GM12892 (cell line): ENCODE data around the gene MATCAP1.

Source experiments
- POLR2A ChIP-seq: IDR thresholded peaks from 2 replicates; pipeline ENCODE4 v1.6.1; 2011; ENCODE audit warnings: low read depth, low read length, control low read depth
- POLR2AphosphoS5 ChIP-seq: IDR thresholded peaks from 2 replicates; pipeline ENCODE4 v1.6.1; 2011; ENCODE audit warnings: low read depth, low read length, control low read depth
- TAF1 ChIP-seq: IDR thresholded peaks from 2 replicates; pipeline ENCODE4 v1.6.1; 2011; ENCODE audit warnings: low read depth, mild to moderate bottlenecking, control low read depth, low read length, borderline replicate concordance

DNA sequence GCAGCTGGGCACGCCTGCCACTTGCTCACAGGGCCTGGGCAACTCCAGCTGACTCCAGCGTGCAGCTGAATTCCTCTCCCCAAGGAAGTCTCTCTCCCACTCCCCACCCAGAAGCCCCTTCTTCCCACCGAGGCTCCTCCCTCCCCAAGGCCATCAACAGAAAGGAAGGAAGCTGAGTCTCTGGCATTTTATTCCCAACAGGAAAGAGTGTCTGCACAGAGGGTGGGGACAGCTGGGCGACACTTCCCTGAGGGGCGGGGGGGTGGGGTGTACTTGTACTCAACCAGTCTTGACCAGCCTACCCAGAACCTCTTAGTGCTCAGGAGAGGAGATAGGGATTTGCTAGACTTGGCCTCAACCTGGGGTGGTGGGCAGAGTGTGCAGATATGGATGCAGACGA, 6.3 kb upstream of the MATCAP1 start, which contains the start of gene EXOC3L1:
- TF ChIP-seq POLR2A: no peak
- TF ChIP-seq POLR2AphosphoS5: no peak
- no peak for TF ChIP-seq TAF1
